OCI-LY7 (cell line): ENCODE data around the gene SPN. TPM values are rescaled to one million over a fixed set of nuclear protein-coding genes. Genes with fewer than 3 reads are reported as not detected.

Source experiments
- BruUV-seq: library from RNA; stranded (reverse); fragments of 400-500 nt; replicated peaks from 2 replicates; lab custom pipeline; 2021; lab: Mats Ljungman, UMichigan
- CTCF ChIA-PET: fragments of 300-600 bp; sonication (Branson Sonifier 250); formaldehyde crosslinking; loops from one replicate; lab custom pipeline; 2022; ENCODE audit warnings: antibody characterized with exemption; ENCODE audit not compliant: unreplicated experiment; lab: Charles Lee
- POLR2A ChIA-PET: fragments of 300-600 bp; sonication (Branson Sonifier 250); formaldehyde crosslinking; loops from one replicate; lab custom pipeline; 2022; ENCODE audit warnings: antibody characterized with exemption; lab: Charles Lee
- DNase-seq: peaks from one replicate; pipeline ENCODE4 v3.0.0-alpha.2; 2015; ENCODE audit warnings: low spot score
- H2AFZ ChIP-seq: fragments of 200-600 bp; sonication (generic), shearing (Covaris generic); 2 replicates; pipeline ENCODE4 v1.6.1; 2014; ENCODE audit warnings: mild to moderate bottlenecking, antibody characterized with exemption, low read length, moderate library complexity
- H3K27ac ChIP-seq: fragments of 200-600 bp; sonication (generic); 2 replicates; pipeline ENCODE4 v1.5.1; 2014; ENCODE audit warnings: mixed run types, low read depth, mild to moderate bottlenecking, moderate library complexity, low read length, inconsistent platforms; ENCODE audit not compliant: poor library complexity, severe bottlenecking
- H3K36me3 ChIP-seq: fragments of 200-600 bp; sonication (generic); 2 replicates; pipeline ENCODE4 v1.6.1; 2014; ENCODE audit warnings: mild to moderate bottlenecking, antibody characterized with exemption, low read length, moderate library complexity, mixed read lengths; ENCODE audit not compliant: insufficient read depth
- H3K4me1 ChIP-seq: fragments of 200-600 bp; sonication (generic); 2 replicates; pipeline ENCODE4 v1.5.1; 2014; ENCODE audit warnings: mild to moderate bottlenecking, low read length; ENCODE audit not compliant: insufficient read depth, poor library complexity, severe bottlenecking
- H3K4me2 ChIP-seq: fragments of 200-600 bp; sonication (generic); 2 replicates; pipeline ENCODE4 v1.6.1; 2014; ENCODE audit warnings: mild to moderate bottlenecking, low read length
- H3K4me3 ChIP-seq: fragments of 200-600 bp; sonication (generic); 2 replicates; pipeline ENCODE4 v1.5.1; 2014; ENCODE audit warnings: mild to moderate bottlenecking, low read depth, low read length; ENCODE audit not compliant: poor library complexity, severe bottlenecking
- H3K79me2 ChIP-seq: fragments of 200-600 bp; sonication (generic); 2 replicates; pipeline ENCODE4 v1.6.1; 2016; ENCODE audit warnings: low read depth, mild to moderate bottlenecking, low read length, moderate library complexity, mixed read lengths; ENCODE audit not compliant: insufficient read depth
- H3K9me2 ChIP-seq: fragments of 200-600 bp; sonication (generic); 2 replicates; pipeline ENCODE4 v1.6.1; 2016; ENCODE audit warnings: mild to moderate bottlenecking, low read length, mixed read lengths; ENCODE audit not compliant: insufficient read depth
- H3K9me3 ChIP-seq: fragments of 200-600 bp; sonication (generic); 2 replicates; pipeline ENCODE4 v1.6.1; 2014; ENCODE audit warnings: mild to moderate bottlenecking, mixed run types, low read length, mixed read lengths
- H4K20me1 ChIP-seq: fragments of 200-600 bp; sonication (generic); 2 replicates; pipeline ENCODE4 v1.6.1; 2014; ENCODE audit warnings: mild to moderate bottlenecking, antibody characterized with exemption, low read length, moderate library complexity, mixed read lengths; ENCODE audit not compliant: insufficient read depth
- CTCF ChIP-seq: fragments of 200-600 bp; sonication (generic); conservative IDR thresholded peaks from 2 replicates; pipeline ENCODE4 v1.5.1; 2014; ENCODE audit warnings: mild to moderate bottlenecking, antibody characterized with exemption, low read length, moderate library complexity, mixed read lengths
- EZH2phosphoT487 ChIP-seq: fragments of 200-600 bp; sonication (generic); IDR thresholded peaks from 2 replicates; pipeline ENCODE4 v1.6.1; 2018; ENCODE audit warnings: low read depth, borderline replicate concordance, mild to moderate bottlenecking, mixed run types, antibody characterized with exemption, low read length, moderate library complexity, mixed read lengths
- intact Hi-C: fragments of 100-400 bp; cut with micrococcal nuclease; formaldehyde crosslinking; loops from one replicate; pipeline ENCODE4 v1.10.0; 2022; ENCODE audit not compliant: unreplicated experiment
- total RNA-seq, 2 experiments: library from RNA; depleted of rRNA in 1 of 2; stranded (reverse); fragments of >200 nt in 1 of 2; shearing (Covaris generic) in 1 of 2; gene quantifications; 2 replicates each; pipeline ENCODE4 v1.2.3, GENCODE V29; 2014 to 2022

SPN gene
- total RNA-seq, 2 experiments from 2014 or later: 59.4 to 90.5 TPM

- Histone ChIP-seq H3K4me3 (no peak overlapping the region), H4K20me1 (no peaks in the 10 kb centered on the region), H3K27ac (no peak overlapping the region), H2AFZ (no peak overlapping the region), H3K9me2 (no peaks in the 10 kb centered on the region), H3K36me3 (no peaks in the 10 kb centered on the region), H3K79me2 (no peaks in the 10 kb centered on the region), H3K4me2 (no peak overlapping the region), H3K9me3 (no peaks in the 10 kb centered on the region; the same call in 1 of the 2 replicates), H3K4me1 (peaks cover 26% of the 10 kb centered on the region)
- ChIA-PET CTCF (no interaction called here), POLR2A (interaction anchor here (0.7 kb wide), 3 partner anchors 50 to 1120 kb away, joined by 3 to 5 read pairs (median 3); no protein-coding TSS in a partner anchor)
- TF ChIP-seq EZH2phosphoT487 (no peak), CTCF (no peak)
- no peak for DNase-seq
- BruUV-seq: no TSS peak
- intact Hi-C loops: no loop called here
These were observed 13.2 kb upstream of the SPN start for GRCh38 chr16:29649588-29650494.

GRCh38 chr16:29650771-29651170 lies 12.3 kb upstream of the SPN start:
- POLR2A ChIA-PET: no interaction called here
- Histone ChIP-seq H3K4me3 (no peak overlapping the region), H3K4me1 (peaks cover 17% of the 10 kb centered on the region), H3K9me2 (no peaks in the 10 kb centered on the region), H2AFZ (no peak overlapping the region), H3K27ac (no peak overlapping the region), H3K9me3 (no peaks in the 10 kb centered on the region; the same call in 1 of the 2 replicates), H3K36me3 (no peaks in the 10 kb centered on the region), H3K4me2 (no peak overlapping the region), H3K79me2 (no peaks in the 10 kb centered on the region), H4K20me1 (no peaks in the 10 kb centered on the region)
- intact Hi-C loops: no loop called here
- no TSS peak for BruUV-seq
- CTCF ChIA-PET: no interaction called here
- TF ChIP-seq CTCF: no peak
- TF ChIP-seq EZH2phosphoT487: no peak
- no peak for DNase-seq
